HK-2 (cell line): Measurements from ENCODE around the gene RPL18.
"Not testable (repeated sequence)": the region's sequence is repeated elsewhere in the genome, so short reads cannot be mapped to it uniquely, and the experiment has no call there.

Source experiments
- DNase-seq: peaks from one replicate; pipeline ENCODE4 v3.0.0-alpha.2; 2018; ENCODE audit not compliant: unreplicated experiment

RPL18 gene

DNA sequence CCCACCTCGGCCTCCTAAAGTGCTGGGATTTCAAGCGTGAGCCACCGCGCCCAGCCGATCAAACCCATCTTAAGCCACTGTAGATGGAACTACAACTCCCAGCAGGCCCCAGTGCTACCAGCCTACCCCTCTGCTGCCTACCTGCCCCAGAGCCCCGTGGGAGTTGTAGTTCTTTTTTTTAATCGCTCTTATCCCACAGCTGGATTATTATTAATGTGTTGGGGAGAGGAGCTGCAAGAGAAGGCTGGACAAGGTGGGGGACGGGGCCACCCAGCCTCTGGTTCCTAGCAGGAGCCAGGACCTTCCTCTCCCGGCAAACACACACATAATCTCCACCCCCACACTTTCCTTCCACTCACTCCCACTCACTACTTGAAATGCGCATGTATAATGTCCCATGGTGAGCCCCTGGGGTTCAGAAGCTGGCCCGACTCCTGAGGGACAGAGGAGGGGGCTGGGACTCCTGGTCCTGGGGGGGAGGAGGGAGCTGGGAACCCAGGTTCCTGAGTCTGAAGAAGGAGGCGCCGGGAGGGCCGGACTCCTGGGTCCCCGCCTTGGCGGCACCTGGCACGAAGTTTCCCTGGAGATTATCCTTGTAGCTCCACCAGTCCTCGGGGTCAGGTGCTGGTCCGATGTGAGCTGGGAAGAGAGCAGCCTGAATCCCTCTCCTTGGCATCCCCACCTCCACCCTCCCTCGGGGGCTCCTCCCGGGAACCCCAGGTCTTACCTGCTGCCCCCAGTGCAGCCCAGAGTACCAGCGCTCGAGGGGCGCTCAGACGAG, 26.1 kb upstream of the RPL18 start:
- peak; percentile 61 for DNase-seq

DNA sequence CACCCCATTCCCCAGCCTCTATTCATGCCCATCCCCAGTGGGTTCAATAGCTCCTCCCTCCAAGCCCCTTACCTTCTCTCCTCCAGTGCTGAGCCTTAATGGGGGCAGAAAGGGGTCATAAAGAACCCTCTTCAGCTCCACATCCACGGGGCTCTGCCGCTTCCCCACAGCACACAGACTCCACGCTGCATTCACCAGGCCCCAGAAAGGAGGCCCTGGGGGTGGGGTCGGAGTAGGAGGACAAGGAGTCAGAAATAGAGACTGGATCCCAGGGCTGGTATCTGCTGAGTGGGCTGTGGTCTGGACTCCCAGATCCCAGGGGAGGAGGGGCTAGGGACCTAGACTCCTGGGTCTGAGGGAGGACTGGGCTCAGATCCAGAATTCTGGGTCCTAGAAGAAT, 25.4 kb upstream of the RPL18 start:
- DNase-seq: no peak

- DNase-seq: no peak
These were observed 23.9 kb upstream of the RPL18 start for GRCh38 chr19:48642862-48643261.

GRCh38 chr19:48641850-48642249, 22.9 kb upstream of the RPL18 start:
- DNase-seq: no peak

- no peak for DNase-seq
These were observed 20.8 kb upstream of the RPL18 start for GRCh38 chr19:48639483-48640375.

DNA sequence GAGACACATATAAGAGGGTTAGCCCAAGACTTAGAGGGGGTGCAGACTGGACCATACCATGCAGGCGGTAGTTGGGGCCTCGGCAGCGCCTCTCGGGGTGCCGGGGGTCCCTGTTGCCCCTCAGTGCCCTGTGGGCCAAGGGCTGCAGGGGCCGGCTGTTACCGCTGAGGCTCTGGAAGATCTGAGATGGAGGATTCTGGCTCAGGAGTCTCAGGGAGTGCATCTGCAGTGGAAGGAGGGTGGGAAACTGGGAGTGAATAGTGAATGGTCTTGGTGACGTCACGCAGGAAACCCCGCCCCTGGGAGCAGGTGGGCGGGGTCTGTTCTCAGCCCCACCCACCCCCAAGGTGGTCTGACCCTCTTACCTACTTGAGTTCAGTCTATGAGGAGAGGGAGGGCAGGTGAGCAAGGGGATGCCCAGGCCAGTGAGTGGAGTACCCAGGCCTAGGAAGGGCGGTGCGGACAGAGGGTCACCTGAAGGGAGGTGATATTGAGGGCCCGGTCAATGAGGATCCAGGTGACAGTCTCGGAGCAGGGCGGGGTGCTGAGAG, 19.9 kb upstream of the RPL18 start:
- DNase-seq: no peak

DNA sequence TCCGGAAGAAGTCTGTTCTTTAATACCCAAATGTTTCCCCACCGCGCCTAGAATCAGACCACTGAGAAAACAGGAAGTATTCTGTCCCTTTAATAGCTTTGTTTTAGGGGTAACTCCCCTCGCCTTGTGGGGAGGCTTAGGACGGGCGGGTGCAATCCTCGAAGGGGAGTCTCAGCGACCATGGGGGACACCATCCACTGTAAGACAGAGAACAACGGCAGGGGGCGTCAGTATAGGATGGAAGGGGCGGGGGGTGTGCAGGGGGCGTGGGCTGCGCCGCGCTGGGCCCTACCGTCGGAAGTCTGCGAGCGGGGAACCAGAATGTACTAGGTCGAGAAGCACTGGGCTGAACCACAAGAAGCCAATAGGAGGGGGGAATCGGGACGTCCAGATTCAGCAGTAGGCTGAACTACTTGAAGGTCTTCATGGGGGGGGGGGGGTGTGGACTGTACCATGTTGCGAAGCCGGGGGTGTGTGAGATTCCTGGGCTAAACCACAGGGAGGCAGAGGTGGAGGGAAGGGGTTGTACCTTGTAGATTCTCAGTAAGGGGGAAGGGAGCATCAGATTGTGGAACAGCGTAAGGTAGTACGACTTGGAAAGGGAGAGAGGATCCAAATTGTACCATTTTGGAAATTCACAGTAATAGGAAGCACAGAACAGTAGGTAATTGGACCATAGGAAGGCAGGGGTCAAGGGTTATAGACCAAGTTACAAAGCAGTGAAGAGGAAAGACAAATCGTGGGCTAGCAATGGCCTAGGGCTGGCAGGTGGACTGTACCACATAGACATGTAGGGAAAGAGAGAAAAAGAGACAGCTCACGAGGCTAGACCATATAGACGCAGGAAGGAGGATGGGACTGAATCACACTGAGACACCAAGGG, 19.2 kb upstream of the RPL18 start:
- DNase-seq: peak; percentile 86

DNA sequence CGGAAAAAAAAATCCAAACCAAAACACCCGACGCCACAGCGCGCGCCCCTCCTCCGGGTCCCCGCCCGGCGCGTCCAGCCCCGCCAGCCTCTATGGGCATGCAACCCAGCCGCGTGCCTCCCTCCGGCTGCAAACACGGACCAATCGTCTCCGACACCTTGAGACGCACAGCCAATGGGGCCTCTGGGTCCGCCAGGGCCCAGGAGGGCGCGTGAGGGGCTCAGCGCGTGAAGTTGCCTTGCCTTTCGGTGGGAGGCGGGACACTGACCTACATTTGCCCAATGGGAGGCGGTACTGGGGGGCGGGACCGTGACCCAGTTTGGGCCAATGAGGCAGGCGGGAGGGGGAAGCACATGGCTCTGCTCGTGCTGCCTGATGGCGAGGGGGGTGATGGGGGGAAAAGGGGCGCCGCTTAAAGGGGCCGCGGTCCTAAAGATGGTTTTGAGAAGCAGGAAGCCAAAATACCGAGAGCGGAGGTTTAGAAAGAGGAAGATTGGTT, 18.5 kb upstream of the RPL18 start:
- peak; percentile 98 for DNase-seq

- DNase-seq: peak; percentile 58
These were observed 18.0 kb upstream of the RPL18 start, which contains the start of gene DBP for GRCh38 chr19:48636859-48637448. Gene DBP (minus strand): TSS chr19:48637379. CDS start chr19:48636994, 385 bp downstream.

GRCh38 chr19:48635966-48636858, 17.2 kb upstream of the RPL18 start:
- DNase-seq: no peak

DNA sequence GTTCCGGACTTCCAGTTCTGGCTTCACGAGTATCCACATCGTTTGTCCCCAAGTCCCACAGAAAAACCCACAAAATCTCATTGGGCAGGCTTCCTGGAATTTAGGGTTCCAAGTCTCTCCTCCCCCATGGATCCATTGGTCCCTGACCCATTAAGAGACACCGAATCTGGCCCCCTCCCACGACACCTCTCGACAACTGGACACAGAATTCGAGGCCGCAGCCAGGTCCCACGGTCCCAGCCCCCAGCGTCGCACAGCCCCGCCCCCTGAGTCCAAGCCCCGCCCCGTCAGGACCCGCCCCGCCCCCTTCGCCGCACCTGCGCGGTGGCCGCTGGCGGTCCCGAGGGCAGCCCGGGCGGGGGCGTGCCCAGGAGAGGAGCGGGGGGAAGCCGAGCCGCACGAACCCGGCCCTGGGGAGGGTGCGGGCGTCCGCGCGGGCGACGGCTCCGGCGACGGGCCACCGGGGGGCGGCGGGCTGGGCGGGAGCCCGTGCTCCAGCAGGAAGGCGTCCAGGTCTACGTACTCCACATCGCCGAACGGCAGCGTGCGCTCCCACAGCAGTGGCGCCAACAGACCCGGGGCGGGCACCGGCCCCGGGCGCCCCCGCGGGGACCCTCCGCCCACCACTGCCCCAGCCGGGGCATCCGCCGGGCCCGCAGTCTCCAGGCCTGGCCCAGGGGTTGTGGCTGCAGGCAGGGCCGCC, 16.4 kb upstream of the RPL18 start:
- peak; percentile 81 for DNase-seq

GRCh38 chr19:48634424-48635262, 15.7 kb upstream of the RPL18 start:
- peak; percentile 94 for DNase-seq

GRCh38 chr19:48634036-48634342, 15.0 kb upstream of the RPL18 start:
- no peak for DNase-seq

DNA sequence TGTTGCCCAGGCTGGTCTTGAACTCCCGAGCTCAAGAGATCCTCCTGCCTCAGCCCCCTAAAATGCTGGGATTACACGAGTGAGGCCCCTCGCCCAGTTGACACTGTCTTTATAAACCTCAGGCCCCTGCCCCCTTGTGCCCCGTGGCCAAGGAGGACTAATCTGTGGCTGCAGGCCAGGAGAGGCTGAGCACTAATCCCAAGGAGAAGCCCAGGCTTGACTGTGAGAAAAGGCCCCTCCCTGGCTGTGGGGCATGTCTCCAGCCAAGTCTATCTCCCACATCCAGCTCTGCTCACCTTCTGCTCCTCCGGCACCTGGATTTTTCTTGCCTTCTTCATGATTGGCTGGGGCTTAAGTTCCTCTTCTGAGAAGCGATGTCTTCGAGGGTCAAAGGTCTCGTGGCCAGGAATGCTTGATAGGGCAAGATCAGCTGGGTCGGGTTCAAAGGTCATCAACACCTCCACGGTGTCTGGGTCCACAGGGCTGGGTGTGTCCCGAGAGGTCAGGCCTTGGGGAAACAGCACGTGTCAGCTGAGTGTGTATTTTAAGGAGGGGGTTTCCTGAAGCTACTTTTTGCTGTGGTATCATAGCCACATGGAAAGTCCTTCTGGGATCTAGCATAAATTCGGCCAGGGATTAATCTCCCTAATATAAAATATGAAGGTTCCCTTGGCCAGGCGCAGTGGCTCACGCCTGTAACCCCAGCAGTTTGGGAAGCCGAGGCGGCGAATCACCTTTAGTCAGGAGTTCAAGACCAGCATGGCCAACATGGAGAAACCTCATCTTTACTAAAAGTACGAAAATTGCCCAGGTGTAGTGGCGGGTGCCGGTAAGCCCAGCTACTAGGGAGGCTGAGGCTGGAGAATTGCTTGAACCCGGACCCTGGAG, 14.4 kb upstream of the RPL18 start:
- DNase-seq: no peak

DNA sequence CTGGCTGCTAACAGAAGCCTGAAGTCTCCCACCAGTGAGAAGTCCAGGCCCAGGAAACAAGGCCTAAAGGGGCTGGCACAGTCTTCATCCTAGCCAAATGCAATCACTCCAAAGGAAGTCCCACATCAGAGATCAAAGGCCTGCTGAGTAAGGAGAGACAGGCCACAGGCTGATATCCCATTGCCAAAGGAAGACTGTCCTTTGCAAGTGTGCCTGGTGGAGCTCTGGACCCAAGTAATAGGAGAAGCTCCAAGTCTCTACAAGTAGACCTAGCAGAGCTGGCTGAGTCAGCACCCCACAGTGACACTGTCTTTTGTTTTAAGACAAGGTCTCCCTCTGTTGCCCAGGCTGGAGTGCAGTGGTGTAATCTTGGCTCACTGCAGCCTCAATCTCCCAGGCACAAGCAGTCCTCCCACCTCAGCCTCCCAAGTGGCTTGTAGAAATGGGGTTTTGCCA, 13.7 kb upstream of the RPL18 start:
- no peak for DNase-seq

DNA sequence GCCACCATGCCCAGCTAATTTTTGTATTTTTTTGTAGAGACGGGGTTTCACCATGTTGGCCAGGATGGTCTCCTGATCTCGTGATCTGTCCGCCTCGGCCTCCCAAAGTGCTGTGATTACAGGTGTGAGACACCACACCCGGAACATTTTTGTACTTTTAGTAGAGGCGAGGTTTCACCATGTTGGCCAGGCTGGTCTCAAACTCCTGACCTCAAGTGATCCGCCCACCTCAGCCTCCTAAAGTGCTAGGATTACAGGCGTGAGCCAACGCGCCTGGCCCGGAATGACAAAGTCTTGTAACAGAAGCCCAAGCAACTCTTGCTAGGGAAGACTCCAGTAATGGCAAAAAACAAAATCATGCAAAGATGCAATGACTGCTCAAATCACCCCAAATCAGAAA, 13.3 kb upstream of the RPL18 start:
- not testable (repeated sequence) for DNase-seq

DNA sequence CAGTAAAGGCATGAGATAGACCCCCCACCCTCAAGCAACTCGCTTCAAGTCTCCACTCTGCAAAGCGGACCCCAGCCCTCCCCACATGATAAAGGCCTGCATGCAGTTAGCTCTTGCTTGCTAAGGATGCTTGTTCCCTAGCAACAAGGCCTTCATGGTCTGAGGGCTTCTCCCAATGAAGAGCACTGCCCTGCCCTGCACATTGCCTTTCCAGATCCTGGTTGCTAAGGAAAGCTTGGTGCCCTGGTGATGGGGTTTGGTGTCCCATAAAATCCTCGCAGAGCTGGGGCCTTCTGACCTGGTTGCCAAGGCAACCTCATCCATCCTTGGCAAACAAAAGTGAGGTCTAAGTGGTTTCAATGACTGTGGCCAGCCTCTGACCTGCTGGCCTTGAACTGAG, 12.2 kb upstream of the RPL18 start:
- no peak for DNase-seq
